ENCODE measurements around the gene MOBP. TPM values are rescaled to one million over a fixed set of nuclear protein-coding genes. Genes with fewer than 3 reads are reported as not detected.

MOBP gene
- total and polyA plus RNA-seq, 11 donors, result 0.17 TPM; not detected in 10

DNA sequence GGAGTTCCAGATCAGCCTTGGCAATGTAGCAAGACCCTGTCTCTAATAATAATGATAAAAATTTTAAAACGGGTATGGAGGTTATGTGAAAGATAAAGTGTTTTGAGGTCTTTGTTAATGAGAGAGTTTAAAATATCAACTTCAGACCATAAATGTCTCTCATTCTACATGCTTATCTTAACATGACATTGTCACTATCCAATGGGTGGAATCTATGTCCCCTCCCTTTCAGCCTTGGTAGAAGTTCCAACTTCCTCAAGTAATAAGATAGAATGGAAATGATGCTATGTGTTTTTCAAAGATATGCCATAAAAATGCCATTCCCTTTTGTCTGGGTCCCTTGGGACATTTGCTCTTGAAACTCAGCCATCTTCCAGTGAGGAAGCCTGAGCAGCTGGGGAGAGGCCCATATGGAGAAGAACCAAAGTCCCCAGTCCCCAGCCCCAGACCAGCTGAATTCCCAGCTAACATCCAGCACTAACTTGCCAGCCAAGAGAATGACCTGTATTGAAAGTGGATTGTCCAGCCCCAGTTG is 44.0 kb upstream of the MOBP start:
- no peak for DNase-seq
- intact Hi-C loops (cut with DNase I), result loop anchor here in 2 of 10 donors (5.0 kb wide), 1 partner anchor 74 kb away; no protein-coding TSS in a partner anchor
- no peak for ATAC-seq

DNA sequence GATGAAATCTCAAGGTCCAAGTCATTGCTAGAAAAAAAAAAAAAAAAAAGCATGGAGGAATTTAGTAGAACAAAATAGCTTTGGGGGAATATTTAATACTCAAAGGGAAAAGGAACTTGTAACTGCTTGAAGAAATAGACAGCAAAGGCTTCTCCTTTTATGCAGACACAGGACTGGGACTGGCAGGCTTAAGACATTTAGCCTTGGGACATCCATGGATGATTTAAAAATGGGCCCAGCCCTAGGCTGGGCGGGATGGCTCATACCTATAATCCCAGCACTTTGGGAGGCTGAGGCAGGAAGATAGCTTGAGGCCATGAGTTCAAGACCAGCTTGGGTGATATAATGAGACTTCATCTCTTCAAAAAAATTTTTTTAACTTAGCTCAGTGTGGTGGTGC is 41.2 kb upstream of the MOBP start:
- TF ChIP-seq, protein P1, sequence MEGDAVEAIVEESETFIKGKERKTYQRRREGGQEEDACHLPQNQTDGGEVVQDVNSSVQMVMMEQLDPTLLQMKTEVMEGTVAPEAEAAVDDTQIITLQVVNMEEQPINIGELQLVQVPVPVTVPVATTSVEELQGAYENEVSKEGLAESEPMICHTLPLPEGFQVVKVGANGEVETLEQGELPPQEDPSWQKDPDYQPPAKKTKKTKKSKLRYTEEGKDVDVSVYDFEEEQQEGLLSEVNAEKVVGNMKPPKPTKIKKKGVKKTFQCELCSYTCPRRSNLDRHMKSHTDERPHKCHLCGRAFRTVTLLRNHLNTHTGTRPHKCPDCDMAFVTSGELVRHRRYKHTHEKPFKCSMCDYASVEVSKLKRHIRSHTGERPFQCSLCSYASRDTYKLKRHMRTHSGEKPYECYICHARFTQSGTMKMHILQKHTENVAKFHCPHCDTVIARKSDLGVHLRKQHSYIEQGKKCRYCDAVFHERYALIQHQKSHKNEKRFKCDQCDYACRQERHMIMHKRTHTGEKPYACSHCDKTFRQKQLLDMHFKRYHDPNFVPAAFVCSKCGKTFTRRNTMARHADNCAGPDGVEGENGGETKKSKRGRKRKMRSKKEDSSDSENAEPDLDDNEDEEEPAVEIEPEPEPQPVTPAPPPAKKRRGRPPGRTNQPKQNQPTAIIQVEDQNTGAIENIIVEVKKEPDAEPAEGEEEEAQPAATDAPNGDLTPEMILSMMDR (IDR thresholded peaks at IDR 0.05), result no peak
- TF ChIP-seq POLR2A (IDR thresholded peaks at IDR 0.05), result no peak
- Histone ChIP-seq H3K4me1 (peaks cover 0 to 8% (median 0%) of the 10 kb centered on the region in 12 donors), H3K27ac (no peak overlapping the region), H3K27me3 (no peaks in the 10 kb centered on the region), H3K36me3 (no peaks in the 10 kb centered on the region), H3K4me3 (no peak overlapping the region), H3K9me3 (no peaks in the 10 kb centered on the region)
- WGBS, 4 donors, result 47 to 100% (median 75%) methylated on average over 1 of the region's 1 CpG
- DNase-seq, result no peak
- intact Hi-C loops (cut with DNase I), result no loop called here
- ATAC-seq, result no peak

More for the DNA sequence above, 44.0 kb upstream of the MOBP start:
- H3K4me3 ChIP-seq, result no peak overlapping the region
- H3K4me1 ChIP-seq, result peaks cover 0 to 5% (median 0%) of the 10 kb centered on the region in 12 donors
- H3K36me3 ChIP-seq, result no peaks in the 10 kb centered on the region
- H3K9me3 ChIP-seq, result no peaks in the 10 kb centered on the region
- 61 to 73% (median 65%) methylated on average over 1 of the region's 1 CpG for WGBS, 4 donors
- no peak overlapping the region for H3K27ac ChIP-seq
- TF ChIP-seq POLR2A (IDR thresholded peaks at IDR 0.05), result no peak
- TF ChIP-seq, protein P1 (IDR thresholded peaks at IDR 0.05), result no peak
- no peaks in the 10 kb centered on the region for H3K27me3 ChIP-seq

DNA sequence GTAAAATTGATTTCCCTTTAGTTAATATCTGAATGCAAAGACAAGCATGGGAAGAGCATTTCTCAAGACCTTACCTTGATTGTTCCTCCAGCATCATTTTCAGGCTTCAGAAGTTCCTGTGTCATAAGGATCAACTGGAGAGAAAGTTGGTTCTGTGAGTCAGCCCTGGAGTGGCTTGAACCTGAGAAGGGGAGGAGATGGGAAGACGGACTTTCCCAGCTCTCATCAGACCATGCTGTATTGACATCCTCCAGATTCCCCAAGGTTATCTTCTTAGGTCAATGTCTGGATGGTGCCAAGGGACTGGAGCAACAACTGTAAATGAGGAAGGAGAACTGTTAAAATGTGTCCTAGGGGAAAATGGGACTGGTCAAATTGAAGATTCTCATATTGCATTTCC is 40.0 kb upstream of the MOBP start:
- H3K4me3 ChIP-seq, result no peak overlapping the region
- no peak overlapping the region for H3K27ac ChIP-seq
- ATAC-seq (no peak), DNase-seq (no peak)
- WGBS, 4 donors, result 44 to 68% (median 56%) methylated on average over 1 of the region's 1 CpG
- no peaks in the 10 kb centered on the region for H3K9me3 ChIP-seq
- no peak for TF ChIP-seq POLR2A (IDR thresholded peaks at IDR 0.05)
- TF ChIP-seq, protein P1 (IDR thresholded peaks at IDR 0.05), result no peak
- H3K4me1 ChIP-seq, result peaks cover 0 to 8% (median 0%) of the 10 kb centered on the region in 12 donors
- H3K36me3 ChIP-seq, result no peaks in the 10 kb centered on the region
- H3K27me3 ChIP-seq, result no peaks in the 10 kb centered on the region
- intact Hi-C loops (cut with DNase I), result no loop called here

DNA sequence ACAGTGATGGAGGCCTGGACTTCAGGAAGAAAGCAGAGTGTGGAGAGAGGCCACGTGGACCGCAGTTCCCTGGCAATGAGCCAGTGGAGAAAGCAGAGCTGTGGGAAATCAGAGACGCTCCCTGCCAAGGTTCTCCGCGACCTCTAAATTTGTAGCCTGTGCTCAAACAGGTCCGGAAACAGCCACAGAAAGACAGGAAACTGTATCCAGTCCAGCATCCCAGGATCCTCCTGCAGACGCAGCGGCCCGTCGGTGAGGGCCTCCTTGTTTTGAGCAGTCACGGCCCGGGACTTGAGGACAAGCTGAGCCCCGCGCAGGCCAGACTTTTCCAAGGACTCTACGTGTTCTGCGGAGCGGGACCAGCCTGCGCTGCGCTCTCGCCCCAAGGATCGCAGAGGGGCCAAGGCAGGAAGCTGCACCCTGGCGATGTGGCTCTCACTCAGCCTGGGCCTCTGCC is 38.7 kb upstream of the MOBP start:
- H3K9me3 ChIP-seq, result no peaks in the 10 kb centered on the region
- TF ChIP-seq, protein P1 (IDR thresholded peaks at IDR 0.05), result no peak
- TF ChIP-seq POLR2A (IDR thresholded peaks at IDR 0.05), result no peak
- peak overlapping the region in 3 of 12 donors; percentile 9 to 25 (median 18) for H3K4me3 ChIP-seq
- WGBS, 4 donors, result 41 to 65% (median 44%) methylated on average over 17 to 22 of the region's 22 CpGs
- H3K4me1 ChIP-seq, result peaks cover 0 to 14% (median 7%) of the 10 kb centered on the region in 12 donors
- peak overlapping the region; percentile 5 to 78 (median 66) for H3K27ac ChIP-seq
- DNase-seq (peak; percentile 56 to 76 (median 64)), ATAC-seq (peak; percentile 59 to 91 (median 80))
- intact Hi-C loops (cut with DNase I), result no loop called here
- H3K36me3 ChIP-seq, result no peaks in the 10 kb centered on the region
- H3K27me3 ChIP-seq, result no peaks in the 10 kb centered on the region

Data from heart left ventricle (tissue), 16 donors.